ENCODE data around the gene WNT7A. TPM values are rescaled to one million over a fixed set of nuclear protein-coding genes. Genes with fewer than 3 reads are reported as not detected.

The WNT7A gene
- total RNA-seq, 1 donor from 2014 or later = not detected

Other genes with a start within 250 kb of the WNT7A start
- 9.4 TPM for gene CHCHD4, start 244.8 kb upstream of the WNT7A start, total RNA-seq (ENCODE audit: unreplicated experiment)
- 50.8 TPM for gene TMEM43, start 245.0 kb upstream of the WNT7A start, total RNA-seq (ENCODE audit: unreplicated experiment)